ENCODE measurements around the gene NFKBIE. TPM values are rescaled to one million over a fixed set of nuclear protein-coding genes. Genes with fewer than 3 reads are reported as not detected.

The NFKBIE gene
- total RNA-seq, 1 donor from 2014 or later: 10.1 TPM

- H3K27ac Mint-ChIP-seq (ENCODE audit: unreplicated experiment): no peak overlapping the region
These were observed 47.8 kb downstream of the NFKBIE start for GRCh38 chr6:44217332-44218143.

GRCh38 chr6:44216677-44217331 lies 48.5 kb downstream of the NFKBIE start, which contains the start of gene MYMX:
Gene MYMX (plus strand): TSS chr6:44216926. CDS start chr6:44217472, 546 bp downstream.
- no peaks in the 10 kb centered on the region for H3K36me3 Mint-ChIP-seq (ENCODE audit: low read depth, unreplicated experiment)
- H3K4me3 Mint-ChIP-seq (ENCODE audit: unreplicated experiment): no peak within 1 kb of the TSS
- Histone ChIP-seq H3K36me3 (ENCODE audit: insufficient read depth, low read length) (no peaks in the 10 kb centered on the region), H4K20me1 (ENCODE audit: insufficient read depth, low read length) (no peaks in the 10 kb centered on the region), H3K4me3 (ENCODE audit: insufficient read depth, low read depth, low read length) (no peak within 1 kb of the TSS), H3K9ac (ENCODE audit: low read length) (no peak within 1 kb of the TSS), H3K27me3 (ENCODE audit: insufficient read depth, low read length) (peaks cover 6% of the 10 kb centered on the region), H3K4me1 (ENCODE audit: insufficient read depth, low read length) (peaks cover 23% of the 10 kb centered on the region), H3K79me2 (ENCODE audit: insufficient read depth, low read length) (no peaks in the 10 kb centered on the region), H3K27ac (ENCODE audit: low read depth, low read length) (no peak within 1 kb of the TSS), H3K9me3 (ENCODE audit: insufficient read depth, low read depth, low read length) (no peaks in the 10 kb centered on the region), H2AFZ (ENCODE audit: low read depth, low read length) (peak within 1 kb of the TSS; percentile 64), H3K4me2 (ENCODE audit: low read length) (peak within 1 kb of the TSS; percentile 31)
- H3K9me3 Mint-ChIP-seq (ENCODE audit: unreplicated experiment): no peaks in the 10 kb centered on the region
- peak within 1 kb of the TSS; percentile 78 for H3K27ac Mint-ChIP-seq (ENCODE audit: unreplicated experiment)
- H3K4me1 Mint-ChIP-seq (ENCODE audit: low read depth, unreplicated experiment): peaks cover 14% of the 10 kb centered on the region
- DNase-seq (ENCODE audit: low read depth): no peak
- FAIRE-seq: no peak
- peaks cover 25% of the 10 kb centered on the region for H3K27me3 Mint-ChIP-seq (ENCODE audit: low read depth, unreplicated experiment)
- no peak for TF ChIP-seq CTCF (IDR thresholded peaks at IDR 0.05; ENCODE audit: insufficient read depth, low read depth, low read length)
- no peak for TF ChIP-seq EZH2 (IDR thresholded peaks at IDR 0.05; ENCODE audit: insufficient read depth, low read length)

More at GRCh38 chr6:44217332-44218143, 47.8 kb downstream of the NFKBIE start:
- no peaks in the 10 kb centered on the region for H4K20me1 ChIP-seq (ENCODE audit: insufficient read depth, low read length)
- H3K9ac ChIP-seq (ENCODE audit: low read length): no peak overlapping the region
- peaks cover 25% of the 10 kb centered on the region for H3K27me3 Mint-ChIP-seq (ENCODE audit: low read depth, unreplicated experiment)
- no peaks in the 10 kb centered on the region for H3K36me3 Mint-ChIP-seq (ENCODE audit: low read depth, unreplicated experiment)
- H3K27ac ChIP-seq (ENCODE audit: low read depth, low read length): no peak overlapping the region
- H3K4me3 ChIP-seq (ENCODE audit: insufficient read depth, low read depth, low read length): no peak overlapping the region
- H3K4me2 ChIP-seq (ENCODE audit: low read length): peak overlapping the region; percentile 31
- H3K79me2 ChIP-seq (ENCODE audit: insufficient read depth, low read length): no peaks in the 10 kb centered on the region
- FAIRE-seq (no peak), DNase-seq (ENCODE audit: low read depth) (peak; percentile 25)
- H3K9me3 ChIP-seq (ENCODE audit: insufficient read depth, low read depth, low read length): no peaks in the 10 kb centered on the region
- H3K4me3 Mint-ChIP-seq (ENCODE audit: unreplicated experiment): no peak overlapping the region
- H2AFZ ChIP-seq (ENCODE audit: low read depth, low read length): peak overlapping the region; percentile 64
- no peaks in the 10 kb centered on the region for H3K36me3 ChIP-seq (ENCODE audit: insufficient read depth, low read length)
- H3K4me1 ChIP-seq (ENCODE audit: insufficient read depth, low read length): peaks cover 26% of the 10 kb centered on the region
- peaks cover 6% of the 10 kb centered on the region for H3K27me3 ChIP-seq (ENCODE audit: insufficient read depth, low read length)
- TF ChIP-seq EZH2 (IDR thresholded peaks at IDR 0.05; ENCODE audit: insufficient read depth, low read length): no peak
- no peak for TF ChIP-seq CTCF (IDR thresholded peaks at IDR 0.05; ENCODE audit: insufficient read depth, low read depth, low read length)
- peaks cover 15% of the 10 kb centered on the region for H3K4me1 Mint-ChIP-seq (ENCODE audit: low read depth, unreplicated experiment)
- H3K9me3 Mint-ChIP-seq (ENCODE audit: unreplicated experiment): no peaks in the 10 kb centered on the region
